Small intestine (tissue), 7 donors: ENCODE results near the gene C15orf40. TPM values are rescaled to one million over a fixed set of nuclear protein-coding genes. Genes with fewer than 3 reads are reported as not detected.
"Not testable (repeated sequence)": the region's sequence is repeated elsewhere in the genome, so short reads cannot be mapped to it uniquely, and the experiment has no call there.

Experiments used
- DNase-seq, 2 donors: peaks; one replicate each; pipeline versions ENCODE4 v3.0.0 to v3.0.0-alpha.2; 2013
- FAIRE-seq: peaks from 2 replicates; lab custom pipeline; 2012; peaks lifted over from hg19 to GRCh38; lab: Jason Lieb, UNC
- H3K27ac ChIP-seq, 3 donors: one replicate each; pipeline ENCODE4 v1.5.1; 2013; ENCODE audit warnings: low read length in 2 of 3, mild to moderate bottlenecking in 2 of 3, control low read depth in 1 of 3, inconsistent platforms in 1 of 3, low read depth in 1 of 3, moderate library complexity in 1 of 3
- H3K27me3 ChIP-seq, 3 donors: one replicate each; pipeline ENCODE4 v1.6.1; 2013; ENCODE audit warnings: low read length in 3 of 3, inconsistent platforms in 1 of 3; ENCODE audit not compliant: control insufficient read depth in 3 of 3, insufficient read depth in 3 of 3
- H3K36me3 ChIP-seq, 3 donors: one replicate each; pipeline ENCODE4 v1.6.1; 2013; ENCODE audit warnings: low read length in 3 of 3, inconsistent platforms in 1 of 3, low read depth in 1 of 3, mild to moderate bottlenecking in 1 of 3, moderate library complexity in 1 of 3; ENCODE audit not compliant: control insufficient read depth in 3 of 3, insufficient read depth in 2 of 3
- H3K4me1 ChIP-seq, 3 donors: one replicate each; pipeline ENCODE4 v1.6.1; 2013; ENCODE audit warnings: low read length in 2 of 3, inconsistent platforms in 1 of 3, low read depth in 1 of 3, mild to moderate bottlenecking in 1 of 3, moderate library complexity in 1 of 3; ENCODE audit not compliant: control insufficient read depth in 3 of 3, insufficient read depth in 2 of 3
- H3K4me3 ChIP-seq, 3 donors: one replicate each; pipeline ENCODE4 v1.5.1; 2013; ENCODE audit warnings: low read length in 3 of 3, control low read depth in 1 of 3, inconsistent platforms in 1 of 3, low read depth in 1 of 3, mild to moderate bottlenecking in 1 of 3, moderate library complexity in 1 of 3
- H3K9me3 ChIP-seq, 2 donors: one replicate each; pipeline ENCODE4 v1.6.1; 2013; ENCODE audit warnings: low read depth in 1 of 2, low read length in 1 of 2; ENCODE audit not compliant: control insufficient read depth in 2 of 2, insufficient read depth in 1 of 2
- WGBS, 3 donors: extraction: QIAGEN DNeasy Blood & Tissue Kit; methylation state at CpG; one replicate each; pipeline ENCODE4 v1.1.7; 2013; 5-methylcytosine and 5-hydroxymethylcytosine counted together
- polyA plus RNA-seq, 4 donors: library from polyadenylated mRNA; stranded (reverse) in 3 of 4; unstranded in 1 of 4; fragments of 200-250 nt in 3 of 4; fragments of 120-200 nt in 1 of 4; gene quantifications; one replicate each; pipeline versions ENCODE4 v1.2.1 to v1.2.3, GENCODE V29; 2013
- donor health status: healthy with polysubstance abuse.
- donor health status: control.
- donor health status: control.
- donor health status: Bipolar disorder and iron deficiency.
- donor health status: healthy.

Gene C15orf40
- polyA plus RNA-seq, 4 donors = 21.8 to 53.5 (median 32.8) TPM

DNA sequence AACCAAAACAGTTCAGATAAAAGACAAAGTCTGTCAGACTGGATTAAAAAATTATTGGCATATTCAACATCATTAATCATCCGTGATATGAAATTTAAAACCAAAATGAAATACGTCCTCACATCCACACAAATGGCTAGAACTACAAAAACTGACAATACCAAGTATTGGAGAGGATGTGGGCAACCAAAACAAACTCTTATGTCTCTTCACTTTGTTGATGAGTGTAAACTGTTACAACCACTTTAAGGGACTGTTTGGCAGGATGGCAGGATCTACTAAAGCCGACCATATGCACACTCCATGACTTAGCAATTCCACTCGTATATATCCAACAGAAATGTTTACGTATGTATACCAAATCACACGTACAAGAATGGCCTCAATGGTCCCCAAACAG, 24.8 kb upstream of the C15orf40 start:
- no peaks in the 10 kb centered on the region for H3K27me3 ChIP-seq
- FAIRE-seq = no peak
- H3K4me3 ChIP-seq = no peak overlapping the region
- H3K9me3 ChIP-seq = peaks cover 0 to 2% of the 10 kb centered on the region in 2 donors
- H3K4me1 ChIP-seq = no peaks in the 10 kb centered on the region
- DNase-seq = no peak
- no peak overlapping the region for H3K27ac ChIP-seq
- 89 to 95% (median 92%) methylated on average over 6 of the region's 6 CpGs for whole genome bisulfite sequencing, 3 donors
- H3K36me3 ChIP-seq = peaks cover 9 to 39% (median 14%) of the 10 kb centered on the region in 3 donors

DNA sequence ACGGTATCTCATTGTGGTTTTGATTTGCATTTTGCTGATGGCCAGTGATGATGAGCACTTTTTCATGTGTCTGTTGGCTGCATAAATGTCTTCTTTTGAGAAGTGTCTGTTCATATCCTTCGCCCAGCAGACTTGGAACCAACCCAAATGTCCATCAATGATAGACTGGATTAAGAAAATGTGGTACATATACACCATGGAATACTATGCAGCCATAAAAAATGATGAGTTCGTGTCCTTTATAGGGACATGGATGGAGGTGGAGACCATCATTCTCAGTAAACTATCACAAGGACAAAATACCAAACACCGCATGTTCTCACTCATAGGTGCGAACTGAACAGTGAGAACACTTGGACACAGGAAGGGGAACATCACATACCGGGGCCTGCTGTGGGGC, 19.8 kb upstream of the C15orf40 start:
- H3K4me3 ChIP-seq, H3K27me3 ChIP-seq, H3K27ac ChIP-seq, H3K9me3 ChIP-seq, DNase-seq, FAIRE-seq, H3K4me1 ChIP-seq: not testable (repeated sequence)
- H3K36me3 ChIP-seq = peaks cover 6 to 35% (median 7%) of the 10 kb centered on the region in 3 donors
- WGBS, 3 donors = 95 to 99% (median 98%) methylated on average over 6 of the region's 6 CpGs

DNA sequence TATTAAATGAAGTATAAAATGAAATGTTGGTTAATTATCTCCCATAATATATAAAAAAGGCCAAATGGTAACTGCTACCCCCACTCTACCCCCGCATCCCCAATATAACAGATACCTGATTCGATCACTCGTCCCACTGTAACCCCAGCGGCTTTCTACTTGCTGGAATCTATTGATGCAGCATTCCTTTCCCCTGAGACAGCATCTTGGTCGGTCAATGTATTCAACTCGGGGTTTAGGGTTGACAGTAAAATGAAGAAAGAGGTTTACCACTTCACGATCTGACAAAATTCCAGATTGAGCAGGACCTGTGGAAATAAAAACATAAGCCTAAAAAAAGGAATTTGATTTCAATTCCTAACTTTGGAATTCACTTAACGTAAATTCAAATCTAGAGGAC, 18.6 kb upstream of the C15orf40 start:
- Histone ChIP-seq H3K27ac (no peak overlapping the region), H3K27me3 (no peaks in the 10 kb centered on the region), H3K36me3 (peaks cover 6 to 35% (median 7%) of the 10 kb centered on the region in 3 donors), H3K4me3 (no peak overlapping the region), H3K9me3 (peaks cover 0 to 2% of the 10 kb centered on the region in 2 donors), H3K4me1 (no peaks in the 10 kb centered on the region)
- WGBS, 3 donors = 96 to 98% (median 97%) methylated on average over 8 of the region's 8 CpGs
- no peak for DNase-seq
- FAIRE-seq = no peak

DNA sequence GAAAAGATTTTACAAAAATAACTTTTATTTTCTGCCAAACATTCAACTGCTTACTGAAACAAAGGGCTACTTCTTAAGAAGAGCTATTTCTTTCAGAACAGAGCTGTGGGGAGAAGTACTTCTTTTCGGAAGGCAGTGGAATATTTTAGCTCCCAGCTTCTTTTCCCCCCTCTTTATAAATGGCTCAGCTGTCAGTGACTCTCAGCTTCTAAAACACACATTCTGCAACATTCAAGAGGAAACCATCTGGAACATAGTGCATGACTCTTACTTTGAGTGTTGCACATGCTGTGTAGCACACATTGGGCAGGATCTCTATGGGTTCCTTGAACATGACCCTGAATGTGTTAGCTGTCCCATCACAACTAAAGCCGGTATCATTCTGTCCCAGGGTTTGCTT, 7.0 kb upstream of the C15orf40 start:
- H3K27ac ChIP-seq = no peak overlapping the region
- no peak overlapping the region for H3K4me3 ChIP-seq
- FAIRE-seq (no peak), DNase-seq (no peak)
- no peaks in the 10 kb centered on the region for H3K27me3 ChIP-seq
- peaks cover 0 to 3% (median 0%) of the 10 kb centered on the region in 3 donors for H3K4me1 ChIP-seq
- no peaks in the 10 kb centered on the region for H3K9me3 ChIP-seq
- WGBS, 3 donors = 89 to 98% (median 91%) methylated on average over 2 of the region's 2 CpGs
- peaks cover 6 to 29% (median 10%) of the 10 kb centered on the region in 3 donors for H3K36me3 ChIP-seq

DNA sequence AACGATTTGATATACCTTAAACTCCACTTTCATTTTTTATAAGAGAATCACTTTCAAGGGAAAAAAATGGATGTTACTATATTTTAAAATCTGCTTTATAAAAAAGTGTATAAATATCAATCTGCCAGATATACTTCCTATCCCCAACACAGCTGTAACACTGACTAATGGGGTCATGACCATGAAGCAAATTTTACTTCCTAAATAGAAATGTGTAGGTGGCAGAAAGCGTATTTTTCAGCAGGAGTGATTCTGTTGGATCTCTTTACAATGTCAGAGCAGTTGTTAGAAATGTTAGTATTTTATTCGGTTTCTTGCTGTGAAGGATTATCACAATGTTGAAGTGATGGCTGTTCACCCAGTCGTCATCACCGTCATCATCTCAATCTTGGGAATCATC, 5.5 kb upstream of the C15orf40 start:
- Histone ChIP-seq H3K4me3 (no peak overlapping the region), H3K36me3 (peaks cover 6 to 25% (median 10%) of the 10 kb centered on the region in 3 donors), H3K4me1 (peaks cover 2 to 11% (median 7%) of the 10 kb centered on the region in 3 donors), H3K27me3 (no peaks in the 10 kb centered on the region), H3K9me3 (no peaks in the 10 kb centered on the region), H3K27ac (no peak overlapping the region)
- FAIRE-seq = no peak
- 90 to 91% (median 90%) methylated on average over 5 of the region's 5 CpGs for WGBS, 3 donors
- no peak for DNase-seq

DNA sequence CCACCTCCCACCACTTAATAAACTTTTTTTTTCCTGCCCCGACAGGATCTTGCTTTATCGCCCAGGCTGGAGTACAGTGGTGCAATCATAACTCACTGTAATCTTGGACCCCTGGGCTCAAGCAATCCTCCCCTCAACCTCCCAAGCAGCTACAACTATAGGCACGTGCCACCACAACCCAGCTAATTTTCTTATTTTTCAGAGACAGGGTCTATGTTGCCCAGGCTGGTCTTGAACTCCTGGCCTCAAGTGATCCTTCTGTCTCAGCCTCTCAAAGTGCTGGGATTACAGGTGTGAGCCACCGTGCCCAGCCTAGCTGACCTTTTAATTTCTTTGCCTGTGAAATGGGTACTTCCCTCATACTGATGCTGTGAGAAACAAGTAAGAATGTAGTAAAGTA, 3.9 kb upstream of the C15orf40 start:
- Histone ChIP-seq H3K4me1 (peaks cover 3 to 19% (median 11%) of the 10 kb centered on the region in 3 donors), H3K4me3 (no peak overlapping the region), H3K27ac (no peak overlapping the region), H3K36me3 (peaks cover 6 to 21% (median 10%) of the 10 kb centered on the region in 3 donors), H3K27me3 (no peaks in the 10 kb centered on the region), H3K9me3 (no peaks in the 10 kb centered on the region)
- DNase-seq (no peak), FAIRE-seq (no peak)
- 87 to 91% (median 90%) methylated on average over 4 of the region's 4 CpGs for WGBS, 3 donors

DNA sequence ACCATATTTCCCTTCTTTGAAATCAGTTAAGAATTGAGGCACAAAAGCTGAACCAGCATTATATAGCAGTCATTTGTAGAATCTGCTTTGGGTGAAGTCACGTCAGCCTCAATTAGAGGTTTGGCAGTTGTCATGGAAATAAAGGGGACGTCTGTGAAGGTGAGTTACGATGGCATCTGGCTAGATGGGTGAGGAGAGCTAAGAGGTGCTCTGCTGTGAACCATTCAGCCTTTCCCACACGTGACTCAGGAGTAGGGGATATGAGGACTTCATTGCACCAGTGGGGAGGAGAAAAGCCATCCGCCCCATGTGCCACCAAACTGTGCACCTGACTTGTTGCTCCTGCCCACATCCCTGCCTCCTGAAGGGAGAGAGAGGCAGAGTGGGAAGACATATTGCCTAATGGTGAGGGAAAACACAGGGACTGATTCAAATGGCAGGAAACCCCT, 2.8 kb upstream of the C15orf40 start:
- no peak overlapping the region for H3K4me3 ChIP-seq
- H3K36me3 ChIP-seq = peaks cover 4 to 14% (median 4%) of the 10 kb centered on the region in 3 donors
- DNase-seq = no peak
- H3K9me3 ChIP-seq = no peaks in the 10 kb centered on the region
- FAIRE-seq = no peak
- no peak overlapping the region for H3K27ac ChIP-seq
- 58 to 65% (median 60%) methylated on average over 5 of the region's 5 CpGs for WGBS, 3 donors
- no peaks in the 10 kb centered on the region for H3K27me3 ChIP-seq
- H3K4me1 ChIP-seq = peaks cover 6 to 23% (median 15%) of the 10 kb centered on the region in 3 donors

DNA sequence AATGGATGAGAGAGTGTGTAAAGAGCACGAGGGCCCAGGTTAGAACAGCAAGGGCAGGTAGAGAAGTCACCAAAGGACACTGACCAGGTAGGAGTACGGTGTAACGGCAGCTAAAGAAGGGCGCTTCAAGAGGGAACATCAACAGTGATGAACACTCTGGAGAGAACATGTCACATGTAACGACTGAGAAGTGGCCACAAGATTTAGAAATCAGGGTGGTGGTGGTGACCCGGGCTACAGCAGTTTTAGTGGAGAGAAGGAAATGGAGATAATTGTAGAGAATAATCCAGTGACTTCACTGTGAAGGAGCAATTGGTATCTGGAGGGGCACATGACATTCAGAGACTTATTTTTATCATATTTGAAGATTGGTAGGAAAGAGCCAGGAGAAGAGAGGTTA, 1.2 kb upstream of the C15orf40 start:
- 94 to 98% (median 96%) methylated on average over 6 of the region's 6 CpGs for WGBS, 3 donors
- Histone ChIP-seq H3K9me3 (no peaks in the 10 kb centered on the region), H3K4me3 (no peak overlapping the region), H3K27ac (no peak overlapping the region), H3K4me1 (peaks cover 6 to 23% (median 15%) of the 10 kb centered on the region in 3 donors), H3K27me3 (no peaks in the 10 kb centered on the region), H3K36me3 (peaks cover 2 to 17% (median 6%) of the 10 kb centered on the region in 3 donors)
- no peak for DNase-seq
- no peak for FAIRE-seq

DNA sequence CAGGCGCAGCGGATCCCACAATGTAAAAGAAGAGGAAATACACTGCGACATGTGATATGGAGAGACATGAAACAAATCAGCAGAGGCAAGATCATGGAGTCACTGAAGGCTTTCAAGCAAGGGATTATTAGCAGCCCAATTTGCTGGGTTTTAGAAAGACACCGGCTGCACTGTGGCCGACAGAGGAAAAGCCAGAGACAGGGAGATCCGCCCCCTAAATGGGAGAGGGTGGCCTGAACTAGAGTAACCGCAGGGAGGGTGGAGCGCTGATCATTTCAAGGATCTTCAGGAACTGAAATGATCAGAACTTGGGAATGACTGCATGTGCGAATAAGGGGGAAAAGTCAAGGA, 612 bp upstream of the C15orf40 start:
- 50 to 66% (median 64%) methylated on average over 9 of the region's 9 CpGs for WGBS, 3 donors

More for the DNA sequence above, 612 bp upstream of the C15orf40 start:
- H3K27ac ChIP-seq = peak overlapping the region; percentile 34 to 84 (median 76)
- H3K9me3 ChIP-seq = no peaks in the 10 kb centered on the region
- DNase-seq (no peak), FAIRE-seq (no peak)
- H3K4me1 ChIP-seq = peaks cover 6 to 23% (median 15%) of the 10 kb centered on the region in 3 donors
- H3K4me3 ChIP-seq = peak overlapping the region in 2 of 3 donors; percentile 80 to 94
- no peaks in the 10 kb centered on the region for H3K27me3 ChIP-seq
- H3K36me3 ChIP-seq = peaks cover 4 to 19% (median 9%) of the 10 kb centered on the region in 3 donors
